Measurements from ENCODE around the gene TRERF1.

DNA sequence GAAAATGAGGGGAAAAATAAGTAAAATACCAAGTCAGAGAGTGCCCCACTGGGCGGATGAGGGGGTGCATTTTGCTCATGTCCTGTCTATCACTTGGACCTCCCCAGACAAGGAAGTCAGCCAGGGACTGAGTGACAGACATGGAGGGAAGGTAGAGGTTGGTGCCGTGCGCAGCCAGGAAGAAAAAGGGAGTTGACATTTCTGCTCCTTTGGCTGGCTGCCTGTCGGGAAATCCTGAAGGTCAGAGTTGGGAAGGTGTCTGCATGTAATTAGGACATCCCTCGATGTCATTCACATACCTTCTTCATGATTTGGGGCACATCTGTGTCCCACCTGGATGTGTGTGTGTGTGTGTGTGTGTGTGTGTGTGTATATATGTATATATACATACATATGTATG lies 269.6 kb downstream of the TRERF1 start:
- TF ChIP-seq, protein P1, sequence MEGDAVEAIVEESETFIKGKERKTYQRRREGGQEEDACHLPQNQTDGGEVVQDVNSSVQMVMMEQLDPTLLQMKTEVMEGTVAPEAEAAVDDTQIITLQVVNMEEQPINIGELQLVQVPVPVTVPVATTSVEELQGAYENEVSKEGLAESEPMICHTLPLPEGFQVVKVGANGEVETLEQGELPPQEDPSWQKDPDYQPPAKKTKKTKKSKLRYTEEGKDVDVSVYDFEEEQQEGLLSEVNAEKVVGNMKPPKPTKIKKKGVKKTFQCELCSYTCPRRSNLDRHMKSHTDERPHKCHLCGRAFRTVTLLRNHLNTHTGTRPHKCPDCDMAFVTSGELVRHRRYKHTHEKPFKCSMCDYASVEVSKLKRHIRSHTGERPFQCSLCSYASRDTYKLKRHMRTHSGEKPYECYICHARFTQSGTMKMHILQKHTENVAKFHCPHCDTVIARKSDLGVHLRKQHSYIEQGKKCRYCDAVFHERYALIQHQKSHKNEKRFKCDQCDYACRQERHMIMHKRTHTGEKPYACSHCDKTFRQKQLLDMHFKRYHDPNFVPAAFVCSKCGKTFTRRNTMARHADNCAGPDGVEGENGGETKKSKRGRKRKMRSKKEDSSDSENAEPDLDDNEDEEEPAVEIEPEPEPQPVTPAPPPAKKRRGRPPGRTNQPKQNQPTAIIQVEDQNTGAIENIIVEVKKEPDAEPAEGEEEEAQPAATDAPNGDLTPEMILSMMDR (tag by site-specific recombination; IDR thresholded peaks at IDR 0.05): no peak
- TF ChIP-seq ZNF621 (tag by site-specific recombination; IDR thresholded peaks at IDR 0.05): no peak
- TF ChIP-seq SCRT2 (tag by site-specific recombination; IDR thresholded peaks at IDR 0.05): no peak
